GM18520 (cell line): Measurements from ENCODE around the gene TASP1.

Experiments
- ATAC-seq: cut with Tn5 transposase; IDR thresholded peaks from one replicate; pipeline ENCODE4 v1.9.1; 2021; ENCODE audit not compliant: unreplicated experiment

The TASP1 gene

DNA sequence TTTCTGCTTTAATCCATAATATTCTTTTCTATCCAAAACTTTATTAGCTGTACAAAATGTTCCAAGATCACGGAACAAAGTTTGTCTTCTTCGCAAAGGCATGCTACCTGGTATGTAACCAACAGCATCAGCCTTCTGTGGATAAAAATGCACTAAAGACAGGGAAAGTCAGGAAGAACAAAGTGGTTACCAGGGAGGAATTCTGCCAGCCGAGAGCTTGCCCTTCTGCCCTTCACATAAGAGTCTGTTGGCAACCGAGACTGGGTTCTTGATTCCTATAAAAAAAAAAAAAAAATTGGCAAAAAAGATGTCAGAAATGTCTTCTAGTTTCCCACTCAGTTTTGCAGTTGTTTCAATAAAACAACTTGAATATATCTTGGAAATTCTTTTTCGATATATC is 58.0 kb downstream of the TASP1 start:
- ATAC-seq: no peak

DNA sequence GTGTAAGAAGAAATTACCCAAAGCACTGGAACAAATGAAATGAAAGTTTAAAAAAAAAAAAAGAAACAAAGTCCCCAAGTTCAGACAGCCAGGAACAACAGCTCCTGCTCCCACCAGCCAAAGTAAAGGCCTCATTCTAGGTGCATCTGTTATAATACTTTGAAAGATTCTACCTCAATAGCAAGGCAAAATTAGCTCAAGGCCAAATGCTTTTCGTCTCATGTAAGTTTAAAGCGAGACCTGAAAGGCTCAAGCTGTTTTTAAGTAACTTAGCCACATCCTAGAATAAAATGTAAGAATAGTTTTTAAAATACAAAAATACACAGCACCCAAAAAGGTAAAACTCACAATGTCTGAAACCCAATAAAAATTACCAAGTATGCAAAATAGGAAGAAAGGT is 64.7 kb downstream of the TASP1 start:
- ATAC-seq: no peak

GRCh38 chr20:13571662-13572061 is 67.1 kb downstream of the TASP1 start:
- ATAC-seq: no peak

GRCh38 chr20:13567663-13568062 is 71.1 kb downstream of the TASP1 start:
- no peak for ATAC-seq

- no peak for ATAC-seq
These were observed 74.9 kb downstream of the TASP1 start for GRCh38 chr20:13563854-13564253.

GRCh38 chr20:13554706-13555105 is 84.0 kb downstream of the TASP1 start:
- no peak for ATAC-seq

- ATAC-seq: no peak
These were observed 84.7 kb downstream of the TASP1 start for GRCh38 chr20:13554076-13554475.

- no peak for ATAC-seq
These were observed 86.7 kb downstream of the TASP1 start for GRCh38 chr20:13552061-13552460.

GRCh38 chr20:13549451-13549850 is 89.3 kb downstream of the TASP1 start:
- ATAC-seq: no peak

- ATAC-seq: no peak
These were observed 92.1 kb downstream of the TASP1 start for GRCh38 chr20:13546497-13547131.

GRCh38 chr20:13545790-13546189 is 92.9 kb downstream of the TASP1 start:
- ATAC-seq: no peak

GRCh38 chr20:13543783-13544182 is 94.9 kb downstream of the TASP1 start:
- ATAC-seq: no peak

DNA sequence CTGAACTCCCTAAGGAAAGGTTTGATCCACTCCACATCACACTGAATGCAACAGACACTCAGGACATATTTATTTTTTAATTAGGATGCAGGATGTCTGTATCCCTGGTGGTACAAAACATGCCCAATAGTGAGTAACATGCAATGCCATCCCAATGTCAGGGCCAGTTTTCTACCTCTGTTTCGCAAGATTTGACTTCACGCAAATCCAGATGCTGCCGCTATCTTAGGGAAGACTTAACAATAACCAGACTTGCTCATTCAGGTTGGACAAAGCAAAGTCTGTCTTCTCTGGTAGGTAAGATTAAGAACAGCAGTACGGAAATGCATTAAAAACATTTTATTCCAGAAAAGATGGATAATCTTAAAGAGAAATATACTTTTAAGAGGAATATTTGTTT is 103.1 kb downstream of the TASP1 start:
- ATAC-seq: no peak

GRCh38 chr20:13533946-13534345 is 104.8 kb downstream of the TASP1 start:
- no peak for ATAC-seq

- no peak for ATAC-seq
These were observed 108.6 kb downstream of the TASP1 start for GRCh38 chr20:13530146-13530545.

DNA sequence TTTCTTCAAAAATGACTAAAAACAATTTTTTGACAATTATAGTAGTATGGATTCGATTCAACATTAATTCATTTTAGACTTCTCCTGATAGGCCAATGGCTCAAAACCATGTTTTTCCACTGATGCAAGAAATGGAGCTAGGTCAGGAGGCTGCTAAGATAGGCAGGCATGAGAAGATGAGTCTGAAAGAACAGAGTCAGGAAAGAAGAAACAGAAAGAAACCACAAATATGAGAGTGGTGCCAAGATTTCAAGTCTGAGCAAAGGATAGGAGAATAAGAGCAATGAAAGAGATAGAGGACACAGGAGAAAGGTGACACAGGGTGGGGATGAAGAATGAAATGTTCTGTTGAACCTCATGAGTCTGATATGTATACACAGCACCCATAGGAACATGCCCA is 112.2 kb downstream of the TASP1 start:
- no peak for ATAC-seq

DNA sequence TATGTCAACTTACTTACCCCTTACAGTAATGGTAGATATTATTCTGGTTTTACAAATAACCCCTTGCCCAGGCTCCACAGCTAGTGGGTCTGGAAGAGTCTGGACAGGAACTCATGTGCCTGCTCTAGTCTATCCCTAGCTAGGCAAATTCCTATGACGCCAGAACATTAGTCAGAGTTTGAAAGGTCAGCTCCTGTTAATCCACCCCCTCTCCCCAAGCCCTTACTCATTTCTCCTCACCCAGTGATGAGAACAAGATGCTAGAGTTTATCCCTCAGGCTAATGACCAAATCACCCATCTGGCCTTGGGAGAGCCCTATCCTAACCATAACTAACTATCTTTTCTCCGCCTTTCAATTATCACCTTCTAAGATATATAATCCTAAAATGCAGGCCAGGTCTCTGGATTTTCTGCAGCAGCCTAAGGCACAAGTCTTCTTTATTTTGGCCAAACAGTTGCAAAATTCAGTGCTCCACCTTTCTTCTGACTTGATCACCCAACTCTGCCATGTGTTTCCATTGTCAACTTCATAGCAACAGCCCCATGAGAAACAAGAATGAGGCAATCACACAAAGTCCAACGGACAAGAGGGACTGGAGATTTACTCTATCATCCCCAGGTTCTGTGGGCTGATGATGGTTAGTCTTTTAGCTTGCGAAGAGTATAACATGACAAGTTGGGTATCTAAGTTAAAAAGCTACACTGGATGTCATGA is 113.3 kb downstream of the TASP1 start:
- ATAC-seq: no peak

GRCh38 chr20:13524339-13524738 is 114.4 kb downstream of the TASP1 start:
- no peak for ATAC-seq

DNA sequence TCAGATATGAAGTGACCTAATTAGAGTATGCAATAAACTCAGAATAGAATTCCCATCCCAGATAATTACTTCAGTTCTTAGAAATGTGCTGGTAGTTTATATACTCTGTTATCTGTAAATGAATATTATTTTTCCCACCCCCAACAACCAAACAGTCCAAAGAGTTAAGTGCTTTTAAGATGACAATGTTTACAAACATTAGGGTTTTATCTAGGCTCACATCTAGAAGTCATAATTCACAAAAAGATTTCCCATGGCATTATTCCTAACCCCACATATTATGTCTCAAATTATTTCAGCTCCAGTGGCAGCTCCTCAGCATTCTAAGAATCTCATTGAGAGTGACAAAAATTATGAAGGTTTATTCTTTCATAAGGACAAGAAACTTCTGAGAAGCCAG is 120.9 kb downstream of the TASP1 start:
- ATAC-seq: no peak

- ATAC-seq: no peak
These were observed 122.8 kb downstream of the TASP1 start for GRCh38 chr20:13515796-13516558.

GRCh38 chr20:13515291-13515690 is 123.4 kb downstream of the TASP1 start:
- ATAC-seq: no peak

- no peak for ATAC-seq
These were observed 127.8 kb downstream of the TASP1 start for GRCh38 chr20:13510837-13511488.
